Measurements from ENCODE around the gene NCOA1.

DNA sequence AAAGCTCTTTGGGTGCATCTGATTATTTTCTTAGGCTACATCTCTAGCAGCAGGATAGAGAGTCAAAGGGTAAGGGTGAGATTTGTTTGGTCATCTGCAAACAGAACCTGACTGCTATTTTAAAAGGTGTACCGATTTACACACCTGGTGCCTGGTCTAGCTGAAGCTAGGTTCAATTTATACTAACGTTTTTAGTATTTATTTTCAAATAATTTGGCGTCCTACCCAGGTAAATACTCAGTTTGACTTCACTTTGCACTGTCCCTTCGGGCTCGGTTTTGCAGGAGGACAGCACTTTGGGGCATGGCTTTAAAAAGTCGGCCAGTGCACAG, 301.5 kb downstream of the NCOA1 start:
- TF ChIP-seq, protein P1, sequence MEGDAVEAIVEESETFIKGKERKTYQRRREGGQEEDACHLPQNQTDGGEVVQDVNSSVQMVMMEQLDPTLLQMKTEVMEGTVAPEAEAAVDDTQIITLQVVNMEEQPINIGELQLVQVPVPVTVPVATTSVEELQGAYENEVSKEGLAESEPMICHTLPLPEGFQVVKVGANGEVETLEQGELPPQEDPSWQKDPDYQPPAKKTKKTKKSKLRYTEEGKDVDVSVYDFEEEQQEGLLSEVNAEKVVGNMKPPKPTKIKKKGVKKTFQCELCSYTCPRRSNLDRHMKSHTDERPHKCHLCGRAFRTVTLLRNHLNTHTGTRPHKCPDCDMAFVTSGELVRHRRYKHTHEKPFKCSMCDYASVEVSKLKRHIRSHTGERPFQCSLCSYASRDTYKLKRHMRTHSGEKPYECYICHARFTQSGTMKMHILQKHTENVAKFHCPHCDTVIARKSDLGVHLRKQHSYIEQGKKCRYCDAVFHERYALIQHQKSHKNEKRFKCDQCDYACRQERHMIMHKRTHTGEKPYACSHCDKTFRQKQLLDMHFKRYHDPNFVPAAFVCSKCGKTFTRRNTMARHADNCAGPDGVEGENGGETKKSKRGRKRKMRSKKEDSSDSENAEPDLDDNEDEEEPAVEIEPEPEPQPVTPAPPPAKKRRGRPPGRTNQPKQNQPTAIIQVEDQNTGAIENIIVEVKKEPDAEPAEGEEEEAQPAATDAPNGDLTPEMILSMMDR (IDR thresholded peaks at IDR 0.05), result no peak
- TF ChIP-seq POLR2A (IDR thresholded peaks at IDR 0.05), result no peak

All from testis (tissue), 2 donors.